B cell (primary cell): ENCODE data around the gene SNRNP27.

Experiments used
- EZH2 ChIP-seq: IDR thresholded peaks from 2 replicates; pipeline ENCODE4 v1.6.1; 2012; ENCODE audit warnings: borderline replicate concordance, low read depth, mild to moderate bottlenecking, moderate library complexity, low read length; ENCODE audit not compliant: insufficient read depth, poor library complexity, severe bottlenecking
- TF ChIP-seq, protein P1 (sequence below): fragments of 200-600 bp; IDR thresholded peaks from one replicate; pipeline ENCODE4 v1.8.0; 2022; ENCODE audit warnings: antibody characterized with exemption, mild to moderate bottlenecking

DNA sequence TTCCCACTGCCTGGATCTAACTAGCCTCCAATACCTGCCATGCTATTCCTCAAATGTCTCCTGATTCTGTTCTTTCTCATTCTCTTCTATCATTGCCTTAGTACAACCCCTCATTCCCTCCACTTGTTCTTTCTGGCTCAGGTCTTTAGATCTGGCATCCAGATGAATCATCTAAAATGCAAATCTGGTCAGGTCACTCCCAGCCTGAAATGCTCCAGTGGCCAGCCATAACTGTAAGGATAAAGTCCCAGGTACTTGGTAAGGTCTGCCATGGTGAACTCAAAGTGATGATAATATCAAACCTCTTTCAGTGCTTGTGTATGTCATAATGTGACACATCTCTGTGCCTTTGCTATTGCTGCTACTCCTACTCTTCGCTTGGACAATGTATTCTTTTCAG, 2.9 kb upstream of the SNRNP27 start:
- TF ChIP-seq EZH2: no peak
- TF ChIP-seq, protein P1, sequence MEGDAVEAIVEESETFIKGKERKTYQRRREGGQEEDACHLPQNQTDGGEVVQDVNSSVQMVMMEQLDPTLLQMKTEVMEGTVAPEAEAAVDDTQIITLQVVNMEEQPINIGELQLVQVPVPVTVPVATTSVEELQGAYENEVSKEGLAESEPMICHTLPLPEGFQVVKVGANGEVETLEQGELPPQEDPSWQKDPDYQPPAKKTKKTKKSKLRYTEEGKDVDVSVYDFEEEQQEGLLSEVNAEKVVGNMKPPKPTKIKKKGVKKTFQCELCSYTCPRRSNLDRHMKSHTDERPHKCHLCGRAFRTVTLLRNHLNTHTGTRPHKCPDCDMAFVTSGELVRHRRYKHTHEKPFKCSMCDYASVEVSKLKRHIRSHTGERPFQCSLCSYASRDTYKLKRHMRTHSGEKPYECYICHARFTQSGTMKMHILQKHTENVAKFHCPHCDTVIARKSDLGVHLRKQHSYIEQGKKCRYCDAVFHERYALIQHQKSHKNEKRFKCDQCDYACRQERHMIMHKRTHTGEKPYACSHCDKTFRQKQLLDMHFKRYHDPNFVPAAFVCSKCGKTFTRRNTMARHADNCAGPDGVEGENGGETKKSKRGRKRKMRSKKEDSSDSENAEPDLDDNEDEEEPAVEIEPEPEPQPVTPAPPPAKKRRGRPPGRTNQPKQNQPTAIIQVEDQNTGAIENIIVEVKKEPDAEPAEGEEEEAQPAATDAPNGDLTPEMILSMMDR: no peak
